OCI-LY3 (cell line): ENCODE measurements around the gene ZNF608.

Experiments used
- H2AFZ ChIP-seq: fragments of 200-600, 300-600 bp; shearing (Covaris generic); 2 replicates; pipeline ENCODE4 v1.6.0; 2014; ENCODE audit warnings: antibody characterized with exemption, low read depth, low read length
- H3K27ac ChIP-seq: fragments of 200-600, 300-600 bp; sonication (generic); 2 replicates; pipeline ENCODE4 v1.5.1; 2014; ENCODE audit warnings: mild to moderate bottlenecking, low read length, moderate library complexity, mixed read lengths
- H3K27me3 ChIP-seq: fragments of 200-600, 300-600 bp; sonication (generic); 2 replicates; pipeline ENCODE4 v1.6.1; 2014; ENCODE audit warnings: low read depth, low read length, mixed read lengths
- H3K36me3 ChIP-seq: fragments of 200-600, 300-600 bp; sonication (generic); replicated peaks from 2 replicates; pipeline ENCODE3; 2014; ENCODE audit warnings: low read depth, low read length, mixed read lengths
- H3K4me1 ChIP-seq: fragments of 300-600, 200-600 bp; sonication (generic); 2 replicates; pipeline ENCODE4 v1.6.1; 2014; ENCODE audit warnings: low read length, mixed read lengths
- H3K4me2 ChIP-seq: fragments of 200-600, 300-600 bp; sonication (generic); 2 replicates; pipeline ENCODE4 v1.6.1; 2014; ENCODE audit warnings: low read length, mixed read lengths
- H3K4me3 ChIP-seq: fragments of 300-600, 200-600 bp; sonication (generic); 2 replicates; pipeline ENCODE4 v1.5.1; 2014; ENCODE audit warnings: antibody characterized with exemption, mild to moderate bottlenecking, low read length, moderate library complexity
- H3K79me2 ChIP-seq: fragments of 300-600, 200-600 bp; shearing (Covaris generic); 2 replicates; pipeline ENCODE4 v1.6.1; 2014; ENCODE audit warnings: mild to moderate bottlenecking, low read length, mixed read lengths
- H3K9ac ChIP-seq: fragments of 300-600, 200-600 bp; shearing (Covaris generic); 2 replicates; pipeline ENCODE4 v1.6.0; 2014; ENCODE audit warnings: mild to moderate bottlenecking, low read length, moderate library complexity
- H3K9me3 ChIP-seq: fragments of 200-600, 300-600 bp; shearing (Covaris generic); 2 replicates; pipeline ENCODE4 v1.6.1; 2014; ENCODE audit warnings: low read length, mixed read lengths; ENCODE audit not compliant: insufficient read depth
- H4K20me1 ChIP-seq: fragments of 200-600, 300-600 bp; sonication (generic); 2 replicates; pipeline ENCODE4 v1.6.1; 2016; ENCODE audit warnings: low read length, mixed read lengths; ENCODE audit not compliant: insufficient read depth
- EZH2phosphoT487 ChIP-seq: fragments of 200-600 bp; shearing (Covaris generic); IDR thresholded peaks from 2 replicates; pipeline ENCODE4 v1.6.1; 2018; ENCODE audit warnings: antibody characterized with exemption, mixed run types, low read depth
- TF ChIP-seq, protein P1 (sequence below): fragments of 200-600, 300-600 bp; sonication (generic); IDR thresholded peaks from 2 replicates; pipeline ENCODE4 v1.5.1; 2014; ENCODE audit warnings: antibody characterized with exemption, low read length, low read depth

Gene ZNF608

DNA sequence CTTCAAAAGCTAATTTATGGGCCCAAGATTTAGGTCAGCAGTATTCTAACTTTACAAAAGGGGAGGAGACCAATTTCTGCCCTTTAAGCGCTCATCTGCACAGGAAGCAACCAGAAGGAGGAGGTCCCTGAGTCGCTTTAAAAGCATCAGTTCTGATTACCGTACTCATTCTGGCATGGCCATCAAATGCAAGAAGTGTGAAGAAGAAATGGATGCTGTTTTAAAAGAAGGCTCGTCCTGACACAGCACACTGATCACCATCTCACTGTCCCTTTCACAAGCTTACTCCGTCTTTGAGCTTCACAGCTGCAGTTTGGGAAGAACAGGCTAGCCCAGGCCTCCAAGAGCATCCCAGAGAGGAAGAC is 17.5 kb downstream of the ZNF608 start:
- H3K4me2 ChIP-seq: no peak overlapping the region
- H3K27me3 ChIP-seq: no peaks in the 10 kb centered on the region
- no peak overlapping the region for H3K27ac ChIP-seq
- no peaks in the 10 kb centered on the region for H3K9me3 ChIP-seq
- H3K36me3 ChIP-seq: no peaks in the 10 kb centered on the region
- H3K4me1 ChIP-seq: 0 out of 2 replicates have a peak, but pooled peaks cover 7% of the 10 kb centered on the region
- TF ChIP-seq EZH2phosphoT487: no peak
- TF ChIP-seq, protein P1, sequence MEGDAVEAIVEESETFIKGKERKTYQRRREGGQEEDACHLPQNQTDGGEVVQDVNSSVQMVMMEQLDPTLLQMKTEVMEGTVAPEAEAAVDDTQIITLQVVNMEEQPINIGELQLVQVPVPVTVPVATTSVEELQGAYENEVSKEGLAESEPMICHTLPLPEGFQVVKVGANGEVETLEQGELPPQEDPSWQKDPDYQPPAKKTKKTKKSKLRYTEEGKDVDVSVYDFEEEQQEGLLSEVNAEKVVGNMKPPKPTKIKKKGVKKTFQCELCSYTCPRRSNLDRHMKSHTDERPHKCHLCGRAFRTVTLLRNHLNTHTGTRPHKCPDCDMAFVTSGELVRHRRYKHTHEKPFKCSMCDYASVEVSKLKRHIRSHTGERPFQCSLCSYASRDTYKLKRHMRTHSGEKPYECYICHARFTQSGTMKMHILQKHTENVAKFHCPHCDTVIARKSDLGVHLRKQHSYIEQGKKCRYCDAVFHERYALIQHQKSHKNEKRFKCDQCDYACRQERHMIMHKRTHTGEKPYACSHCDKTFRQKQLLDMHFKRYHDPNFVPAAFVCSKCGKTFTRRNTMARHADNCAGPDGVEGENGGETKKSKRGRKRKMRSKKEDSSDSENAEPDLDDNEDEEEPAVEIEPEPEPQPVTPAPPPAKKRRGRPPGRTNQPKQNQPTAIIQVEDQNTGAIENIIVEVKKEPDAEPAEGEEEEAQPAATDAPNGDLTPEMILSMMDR: no peak
- H3K4me3 ChIP-seq: no peak overlapping the region
- no peaks in the 10 kb centered on the region for H4K20me1 ChIP-seq
- H3K9ac ChIP-seq: no peak overlapping the region
- no peak overlapping the region for H2AFZ ChIP-seq
- H3K79me2 ChIP-seq: no peaks in the 10 kb centered on the region

- H4K20me1 ChIP-seq: no peaks in the 10 kb centered on the region
- H3K4me1 ChIP-seq: 0 out of 2 replicates have a peak, but pooled peaks cover 7% of the 10 kb centered on the region
These were observed 18.0 kb downstream of the ZNF608 start for GRCh38 chr5:124728331-124728967.

GRCh38 chr5:124726631-124727362 is 19.6 kb downstream of the ZNF608 start:
- no peak overlapping the region for H3K9ac ChIP-seq
- no peaks in the 10 kb centered on the region for H3K27me3 ChIP-seq
- no peaks in the 10 kb centered on the region for H3K79me2 ChIP-seq
- no peak for TF ChIP-seq EZH2phosphoT487
- TF ChIP-seq, protein P1: no peak
- H3K4me1 ChIP-seq: 0 out of 2 replicates have a peak, but pooled peaks cover 7% of the 10 kb centered on the region
- no peak overlapping the region for H2AFZ ChIP-seq
- no peaks in the 10 kb centered on the region for H3K36me3 ChIP-seq
- H3K4me2 ChIP-seq: no peak overlapping the region
- H3K4me3 ChIP-seq: no peak overlapping the region
- H4K20me1 ChIP-seq: no peaks in the 10 kb centered on the region
- no peak overlapping the region for H3K27ac ChIP-seq
- no peaks in the 10 kb centered on the region for H3K9me3 ChIP-seq

More at GRCh38 chr5:124728331-124728967, 18.0 kb downstream of the ZNF608 start:
- Histone ChIP-seq H3K9me3 (no peaks in the 10 kb centered on the region), H2AFZ (no peak overlapping the region), H3K4me2 (no peak overlapping the region), H3K27ac (no peak overlapping the region), H3K4me3 (no peak overlapping the region), H3K9ac (no peak overlapping the region), H3K79me2 (no peaks in the 10 kb centered on the region), H3K36me3 (no peaks in the 10 kb centered on the region), H3K27me3 (no peaks in the 10 kb centered on the region)
- TF ChIP-seq, protein P1: no peak
- TF ChIP-seq EZH2phosphoT487: no peak

GRCh38 chr5:124725622-124726258 is 20.7 kb downstream of the ZNF608 start:
- Histone ChIP-seq H4K20me1 (no peaks in the 10 kb centered on the region), H2AFZ (no peak overlapping the region), H3K27ac (no peak overlapping the region), H3K9me3 (no peaks in the 10 kb centered on the region), H3K36me3 (no peaks in the 10 kb centered on the region), H3K4me1 (0 out of 2 replicates have a peak, but pooled peaks cover 7% of the 10 kb centered on the region), H3K79me2 (no peaks in the 10 kb centered on the region), H3K9ac (no peak overlapping the region), H3K27me3 (no peaks in the 10 kb centered on the region), H3K4me2 (peak overlapping the region; percentile 84), H3K4me3 (no peak overlapping the region)
- TF ChIP-seq, protein P1: no peak
- no peak for TF ChIP-seq EZH2phosphoT487
